HepG2 (cell line): Measurements from ENCODE around the gene FAM193A. TPM values are rescaled to one million over a fixed set of nuclear protein-coding genes. Genes with fewer than 3 reads are reported as not detected.

Source experiments
- ATAC-seq: fragments of 200-7000 bp; cut with Tn5 transposase; 3 replicates; pipeline ENCODE4 v1.9.1; 2020; ENCODE audit warnings: mild to moderate bottlenecking, moderate library complexity
- BruUV-seq: library from RNA; stranded (reverse); fragments of 400-500 nt; replicated peaks from 2 replicates; lab custom pipeline; 2021; lab: Mats Ljungman, UMichigan
- CTCF ChIA-PET: fragments of 300-600 bp; formaldehyde crosslinking; extraction: SDS; loops from one replicate; lab custom pipeline; 2021; ENCODE audit warnings: low total read pairs, inconsistent platforms, low intra/inter-chr PET ratio; lab: Yijun Ruan, JAX
- POLR2A ChIA-PET: fragments of 350-600 bp; sonication (Branson Sonifier 250); formaldehyde crosslinking; loops from one replicate; lab custom pipeline; 2020; ENCODE audit warnings: antibody characterized with exemption, inconsistent platforms; lab: Yijun Ruan, JAX
- DNase-seq: peaks from one replicate; pipeline ENCODE4 v3.0.0-alpha.2; 2015; ENCODE audit warnings: low spot score
- FAIRE-seq: peaks from 3 replicates; lab custom pipeline; 2011; peaks lifted over from hg19 to GRCh38; lab: Jason Lieb, UNC
- H2AFZ ChIP-seq: one replicate; pipeline ENCODE4 v1.6.1; 2011; ENCODE audit warnings: low read length, inconsistent platforms
- H3K27ac ChIP-seq: fragments of 300-600 bp; 3 replicates; pipeline ENCODE4 v1.8.0; 2011; ENCODE audit warnings: mixed run types, mild to moderate bottlenecking, mixed read lengths, low read length, inconsistent platforms; ENCODE audit not compliant: insufficient read depth; ENCODE audit errors: extremely low read length
- H3K27me3 ChIP-seq, 2 experiments: fragments of 200-600 bp in 1 of 2; 2 replicates in 1 of 2; 3 replicates in 1 of 2; pipeline versions ENCODE4 v1.6.0 to v1.8.0; 2011; ENCODE audit warnings: low read length in 2 of 2, mild to moderate bottlenecking in 2 of 2, moderate library complexity in 2 of 2, inconsistent platforms in 1 of 2; ENCODE audit not compliant: insufficient read depth in 2 of 2, control insufficient read depth in 1 of 2
- H3K36me3 ChIP-seq, 2 experiments: fragments of 200-600 bp in 1 of 2; replicated peaks in 1 of 2; 2 replicates in 1 of 2; 3 replicates in 1 of 2; pipeline versions ENCODE4 v1.5.1 to v1.8.0; 2011; ENCODE audit warnings: low read length in 2 of 2, inconsistent platforms in 1 of 2; ENCODE audit not compliant: insufficient read depth in 2 of 2, control insufficient read depth in 1 of 2
- H3K4me1 ChIP-seq: 2 replicates; pipeline ENCODE4 v1.5.1; 2012; ENCODE audit warnings: low read length, inconsistent platforms; ENCODE audit not compliant: insufficient read depth
- H3K4me2 ChIP-seq: 2 replicates; pipeline ENCODE4 v1.6.0; 2011; ENCODE audit warnings: low read depth, low read length, inconsistent platforms
- H3K4me3 ChIP-seq, 3 experiments: fragments of 200-600 bp in 1 of 3; sonication (generic), shearing (Covaris generic) in 1 of 3; replicated peaks in 1 of 3; 2 replicates each; pipeline ENCODE4 v1.5.1; 2011 to 2016; ENCODE audit warnings: low read length in 3 of 3, inconsistent platforms in 2 of 3, low read depth in 2 of 3, mild to moderate bottlenecking in 2 of 3, control low read depth in 1 of 3, mixed read lengths in 1 of 3; ENCODE audit not compliant: insufficient read depth in 1 of 3
- H3K79me2 ChIP-seq: one replicate; pipeline ENCODE4 v1.6.1; 2011; ENCODE audit warnings: low read length, inconsistent platforms; ENCODE audit not compliant: insufficient read depth
- H3K9ac ChIP-seq: 2 replicates; pipeline ENCODE4 v1.6.0; 2011; ENCODE audit warnings: mild to moderate bottlenecking, low read depth, low read length, inconsistent platforms; ENCODE audit not compliant: insufficient read depth
- H3K9me3 ChIP-seq: 2 replicates; pipeline ENCODE4 v1.5.1; 2012; ENCODE audit warnings: mild to moderate bottlenecking, low read length
- H4K20me1 ChIP-seq: 2 replicates; pipeline ENCODE4 v1.6.0; 2011; ENCODE audit warnings: inconsistent platforms, mild to moderate bottlenecking, low read length, moderate library complexity; ENCODE audit not compliant: insufficient read depth
- DNMT3B ChIP-seq: conservative IDR thresholded peaks from 2 replicates; pipeline ENCODE4 v1.6.1; 2016; ENCODE audit warnings: missing biosample characterization, control low read depth
- FOXP1 ChIP-seq, 2 experiments: fragments of 450-650 bp in 1 of 2; IDR thresholded peaks; 2 replicates each; pipeline ENCODE4 v1.6.1; 2017 to 2018; ENCODE audit warnings: antibody characterized with exemption in 1 of 2
- ZNF362 ChIP-seq: sonication (generic); formaldehyde crosslinking; IDR thresholded peaks from 2 replicates; pipeline ENCODE4 v1.4.0; 2020; ENCODE audit warnings: missing genetic modification reagents, mild to moderate bottlenecking, borderline replicate concordance
- ZNF598 ChIP-seq: sonication (generic); formaldehyde crosslinking; IDR thresholded peaks from 2 replicates; pipeline ENCODE4 v1.5.1; 2020; ENCODE audit warnings: mild to moderate bottlenecking, missing genetic modification reagents, borderline replicate concordance
- ZNF660 ChIP-seq: sonication (generic); formaldehyde crosslinking; IDR thresholded peaks from 2 replicates; pipeline ENCODE4 v1.5.1; 2020; ENCODE audit warnings: mild to moderate bottlenecking, low read depth, missing genetic modification reagents, borderline replicate concordance
- WGBS: methylation state at CpG from one replicate; pipeline ENCODE4 v1.1.6; 2017; ENCODE audit warnings: low lambda C conversion rate; 5-methylcytosine and 5-hydroxymethylcytosine counted together
- in situ Hi-C: cut with HindIII; loops from 2 replicates; pipeline ENCODE4 v1.10.0; 2017; ENCODE audit warnings: low pct_unique_long_range_greater_than_20kb; ENCODE audit not compliant: extremely low pct_ligation_motif_present
- intact Hi-C: fragments of 100-400 bp; cut with micrococcal nuclease; formaldehyde crosslinking; loops from one replicate; pipeline ENCODE4 v1.10.0; 2022; ENCODE audit not compliant: unreplicated experiment
- polyA plus RNA-seq, 8 experiments: library from polyadenylated mRNA; depleted of rRNA in 3 of 8; stranded (reverse) in 7 of 8; unstranded in 1 of 8; fragments of >200 nt; fragmentation: Illumina TruSeq in 4 of 8; extraction: Trizol in 4 of 8; gene quantifications; 2 replicates each; pipeline versions ENCODE4 v1.2.1 to v1.2.3, GENCODE V29; 2011 to 2016; ENCODE audit warnings: low read depth in 4 of 8, missing spikeins in 1 of 8, mixed read lengths in 1 of 8; ENCODE audit not compliant: insufficient read depth in 1 of 8
- total RNA-seq, 5 experiments: library from RNA; depleted of rRNA; stranded (reverse); fragments of >200 nt; fragmentation: Illumina TruSeq; extraction: Trizol; gene quantifications; 2 replicates each; pipeline ENCODE4 v1.2.3, GENCODE V29; 2016; ENCODE audit warnings: low read depth in 1 of 5

FAM193A gene
- total and polyA plus RNA-seq, 2 of the 13 experiments (the other 11 are each of a cell fraction or from before 2014, with no cell fraction given) = 5.7 to 8.7 TPM

GRCh38 chr4:2713337-2713736 is 176.9 kb downstream of the FAM193A start (continued):
- TF ChIP-seq ZNF362 (CRISPR knock-in tag) = no peak
- TF ChIP-seq FOXP1 (IDR thresholded peaks at IDR 0.05) = no peak
- no peak for TF ChIP-seq FOXP1 (CRISPR knock-in tag; IDR thresholded peaks at IDR 0.05)
- no peak for TF ChIP-seq DNMT3B (CRISPR knock-in tag)

GRCh38 chr4:2714061-2714770 is 177.8 kb downstream of the FAM193A start:
- intact Hi-C loops (no loop called here), in situ Hi-C loops (no loop called here)
- Histone ChIP-seq H4K20me1 (no peaks in the 10 kb centered on the region), H3K4me1 (peaks cover 11% of the 10 kb centered on the region; the same call in 1 of the 2 replicates), H3K9ac (no peak overlapping the region), H3K27ac (no peak overlapping the region), H3K79me2 (no peaks in the 10 kb centered on the region), H3K9me3 (no peaks in the 10 kb centered on the region), H3K36me3 (peaks cover 15 to 48% of the 10 kb centered on the region in 2 experiments; a peak in 4 of 5 replicates), H3K27me3 (no peaks in the 10 kb centered on the region), H3K4me2 (no peak overlapping the region), H3K4me3 (no peak overlapping the region), H2AFZ (no peak overlapping the region)
- CTCF ChIA-PET = no interaction called here
- POLR2A ChIA-PET = no interaction called here
- DNase-seq (no peak), FAIRE-seq (no peak), ATAC-seq (no peak)
- TF ChIP-seq ZNF598 (CRISPR knock-in tag) = no peak
- TF ChIP-seq ZNF660 (CRISPR knock-in tag) = no peak
- no TSS peak for BruUV-seq
- WGBS = 97% methylated on average over 10 of the region's 10 CpGs
